NT2/D1 (cell line): Measurements from ENCODE around the gene OAS3.

Source experiments
- YY1 ChIP-seq: IDR thresholded peaks from 2 replicates; pipeline ENCODE4 v1.6.1; 2011; ENCODE audit not compliant: insufficient read length, insufficient read depth
- ZNF274 ChIP-seq: IDR thresholded peaks from 2 replicates; pipeline ENCODE4 v1.6.1; 2011; ENCODE audit warnings: mild to moderate bottlenecking, low read depth, low read length

DNA sequence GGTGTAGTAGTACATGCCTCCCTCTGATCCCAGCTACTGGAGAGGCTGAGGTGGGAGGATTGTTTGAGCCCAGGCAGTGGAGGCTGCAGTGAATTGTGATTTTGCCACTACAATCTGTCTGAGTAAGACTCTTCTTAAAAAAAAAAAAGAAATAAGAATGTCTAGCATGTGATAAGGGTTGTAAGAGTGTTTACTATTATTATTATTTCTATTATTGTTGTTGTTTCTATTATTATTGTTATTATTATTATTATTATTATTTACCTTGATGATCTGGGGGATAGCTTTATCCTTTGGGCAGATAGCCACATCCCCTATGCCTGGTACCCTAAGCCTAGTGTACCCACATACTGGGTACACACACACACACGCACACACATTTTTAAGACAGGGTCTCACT is 4.3 kb downstream of the OAS3 start:
- TF ChIP-seq YY1: no peak
- no peak for TF ChIP-seq ZNF274
